HEK293 (cell line): ENCODE results near the gene GRIK4.

ENCODE experiments used
- CTCF ChIA-PET: fragments of 350-600 bp; formaldehyde crosslinking; extraction: SDS; loops from one replicate; lab custom pipeline; 2021; ENCODE audit warnings: antibody characterized with exemption; lab: Yijun Ruan, JAX
- POLR2A ChIA-PET: fragments of 300-600 bp; formaldehyde crosslinking; extraction: SDS; loops from one replicate; lab custom pipeline; 2020; ENCODE audit warnings: antibody characterized with exemption, inconsistent platforms; lab: Yijun Ruan, JAX
- H3K27ac ChIP-seq: fragments of 200-500 bp; sonication (Bioruptor generic); 2 replicates; pipeline ENCODE4 v1.5.1; 2014; ENCODE audit warnings: low read depth, low read length, control low read depth, inconsistent platforms; ENCODE audit errors: extremely low read depth
- H3K36me3 ChIP-seq, 2 experiments: fragments of 200-500 bp in 1 of 2; sonication (Bioruptor generic) in 1 of 2; 1 replicate in 1 of 2; 2 replicates in 1 of 2; pipeline ENCODE4 v1.5.1; 2014 to 2017; ENCODE audit warnings: inconsistent platforms in 2 of 2, low read length in 2 of 2; ENCODE audit not compliant: control insufficient read depth in 2 of 2, insufficient read depth in 1 of 2
- H3K4me1 ChIP-seq: fragments of 200-500 bp; sonication (Bioruptor generic); 2 replicates; pipeline ENCODE4 v1.5.1; 2014; ENCODE audit warnings: mild to moderate bottlenecking, low read length, inconsistent platforms; ENCODE audit not compliant: control insufficient read depth, insufficient read depth
- H3K4me3 ChIP-seq: 2 replicates; pipeline ENCODE4 v1.5.1; 2011; ENCODE audit warnings: low read depth, mild to moderate bottlenecking, control low read depth, low read length, moderate library complexity
- H3K9me3 ChIP-seq: fragments of 200-500 bp; sonication (Bioruptor generic); 2 replicates; pipeline ENCODE4 v1.5.1; 2014; ENCODE audit warnings: low read depth, low read length, inconsistent platforms; ENCODE audit not compliant: control insufficient read depth, insufficient read depth
- AEBP2 ChIP-seq: fragments of 450-650 bp; formaldehyde crosslinking; IDR thresholded peaks from 2 replicates; pipeline ENCODE4 v1.5.1; 2016; ENCODE audit warnings: missing biosample characterization, missing genetic modification characterization, borderline replicate concordance
- KLF10 ChIP-seq: fragments of 450-650 bp; IDR thresholded peaks from 2 replicates; pipeline ENCODE4 v1.5.1; 2018; ENCODE audit warnings: missing biosample characterization, mild to moderate bottlenecking, missing genetic modification characterization
- KLF17 ChIP-seq: fragments of 450-650 bp; formaldehyde crosslinking; IDR thresholded peaks from 2 replicates; pipeline ENCODE4 v1.5.1; 2016; ENCODE audit warnings: missing biosample characterization, missing genetic modification characterization
- PRDM2 ChIP-seq: fragments of 450-650 bp; formaldehyde crosslinking; IDR thresholded peaks from 2 replicates; pipeline ENCODE4 v1.5.1; 2016; ENCODE audit warnings: missing biosample characterization, missing genetic modification characterization, borderline replicate concordance
- PRDM4 ChIP-seq: fragments of 450-650 bp; formaldehyde crosslinking; IDR thresholded peaks from 2 replicates; pipeline ENCODE4 v1.5.1; 2017; ENCODE audit warnings: missing biosample characterization, missing genetic modification characterization
- ZBTB10 ChIP-seq: fragments of 450-650 bp; formaldehyde crosslinking; IDR thresholded peaks from 2 replicates; pipeline ENCODE4 v1.5.1; 2016; ENCODE audit warnings: missing biosample characterization, missing genetic modification characterization
- ZEB2 ChIP-seq: fragments of 450-650 bp; formaldehyde crosslinking; IDR thresholded peaks from 2 replicates; pipeline ENCODE4 v1.5.1; 2016; ENCODE audit warnings: missing biosample characterization, missing genetic modification characterization
- ZNF121 ChIP-seq: fragments of 450-650 bp; formaldehyde crosslinking; IDR thresholded peaks from 2 replicates; pipeline ENCODE4 v1.5.1; 2016; ENCODE audit warnings: missing biosample characterization, missing genetic modification characterization
- ZNF184 ChIP-seq: fragments of 450-650 bp; IDR thresholded peaks from 2 replicates; pipeline ENCODE4 v1.5.1; 2018; ENCODE audit warnings: missing biosample characterization, mild to moderate bottlenecking, missing genetic modification characterization
- ZNF266 ChIP-seq: fragments of 450-650 bp; formaldehyde crosslinking; IDR thresholded peaks from 2 replicates; pipeline ENCODE4 v1.5.1; 2016; ENCODE audit warnings: missing biosample characterization, missing genetic modification characterization, low read depth
- ZNF302 ChIP-seq: fragments of 450-650 bp; formaldehyde crosslinking; IDR thresholded peaks from 2 replicates; pipeline ENCODE4 v1.5.1; 2016; ENCODE audit warnings: missing biosample characterization, missing genetic modification characterization, low read depth
- ZNF366 ChIP-seq: fragments of 450-650 bp; formaldehyde crosslinking; conservative IDR thresholded peaks from 2 replicates; pipeline ENCODE4 v1.5.1; 2016; ENCODE audit warnings: missing biosample characterization, missing genetic modification characterization
- ZNF391 ChIP-seq: fragments of 450-650 bp; formaldehyde crosslinking; IDR thresholded peaks from 2 replicates; pipeline ENCODE4 v1.5.1; 2016; ENCODE audit warnings: low read depth, missing biosample characterization, missing genetic modification characterization, borderline replicate concordance
- ZNF501 ChIP-seq: fragments of 450-650 bp; formaldehyde crosslinking; IDR thresholded peaks from 2 replicates; pipeline ENCODE4 v1.5.1; 2016; ENCODE audit warnings: missing biosample characterization, missing genetic modification characterization
- ZNF558 ChIP-seq: fragments of 450-650 bp; formaldehyde crosslinking; IDR thresholded peaks from 2 replicates; pipeline ENCODE4 v1.5.1; 2016; ENCODE audit warnings: missing biosample characterization, missing genetic modification characterization
- ZNF580 ChIP-seq: fragments of 450-650 bp; formaldehyde crosslinking; IDR thresholded peaks from 2 replicates; pipeline ENCODE4 v1.5.1; 2016; ENCODE audit warnings: missing biosample characterization, missing genetic modification characterization
- ZNF658 ChIP-seq: fragments of 450-650 bp; formaldehyde crosslinking; IDR thresholded peaks from 2 replicates; pipeline ENCODE4; 2016; ENCODE audit warnings: missing biosample characterization, missing genetic modification characterization
- ZNF707 ChIP-seq: fragments of 450-650 bp; formaldehyde crosslinking; IDR thresholded peaks from 2 replicates; pipeline ENCODE4 v1.5.1; 2016; ENCODE audit warnings: missing biosample characterization, missing genetic modification characterization

GRIK4 gene

GRCh38 chr11:120462825-120463224 is 48.7 kb upstream of the GRIK4 start (continued):
- TF ChIP-seq ZNF501 (tag by site-specific recombination) (no peak), ZNF580 (no peak), ZBTB10 (no peak)
- TF ChIP-seq, all 188 proteins: peak for 0

GRCh38 chr11:120465921-120466534 is 45.5 kb upstream of the GRIK4 start:
- CTCF ChIA-PET = interaction anchor here (0.6 kb wide), 1 partner anchor 336 kb away, joined by 3 read pairs; no protein-coding TSS in a partner anchor
- Histone ChIP-seq H3K27ac (no peak overlapping the region), H3K4me3 (no peak overlapping the region), H3K36me3 (peaks cover 4 to 88% of the 10 kb centered on the region in 2 experiments; a peak in 2 of 3 replicates), H3K9me3 (no peaks in the 10 kb centered on the region), H3K4me1 (no peaks in the 10 kb centered on the region)
- POLR2A ChIA-PET = no interaction called here
- TF ChIP-seq ZNF121 (tag by site-specific recombination) (no peak), ZEB2 (tag by site-specific recombination) (no peak), KLF17 (no peak), ZNF266 (tag by site-specific recombination) (no peak), AEBP2 (tag by site-specific recombination) (no peak)

- POLR2A ChIA-PET = no interaction called here
- peaks cover 4 to 79% of the 10 kb centered on the region in 2 experiments; a peak in 2 of 3 replicates for H3K36me3 ChIP-seq
- no peaks in the 10 kb centered on the region for H3K9me3 ChIP-seq
- CTCF ChIA-PET = interaction anchor here (0.6 kb wide), 1 partner anchor 461 kb away, joined by 3 read pairs; no protein-coding TSS in a partner anchor
- no peaks in the 10 kb centered on the region for H3K4me1 ChIP-seq
- H3K27ac ChIP-seq = no peak overlapping the region
- no peak overlapping the region for H3K4me3 ChIP-seq
- TF ChIP-seq ZNF580 (no peak), ZNF366 (tag by site-specific recombination) (no peak), ZNF302 (tag by site-specific recombination) (no peak), ZNF184 (no peak), ZNF391 (tag by site-specific recombination) (no peak), PRDM4 (tag by site-specific recombination) (no peak), ZNF658 (tag by site-specific recombination) (no peak), PRDM2 (tag by site-specific recombination) (no peak), KLF10 (no peak), ZNF707 (tag by site-specific recombination) (no peak), ZNF558 (no peak)
Observed at GRCh38 chr11:120467627-120468026, 43.9 kb upstream of the GRIK4 start.
